Measurements from ENCODE around the gene KIAA2012.
A peak's percentile ranks its signal among the peaks of the same experiment; 100 is the strongest.

Gene KIAA2012

GRCh38 chr2:202157211-202157990 lies 84.3 kb downstream of the KIAA2012 start:
- no peak for TF ChIP-seq CTCF (conservative IDR thresholded peaks at IDR 0.05; ENCODE audit: low read length)
- DNase-seq (ENCODE audit: low read depth) = no peak
- no peak overlapping the region for H3K4me3 ChIP-seq (ENCODE audit: low read length)

GRCh38 chr2:202158796-202159195 lies 85.7 kb downstream of the KIAA2012 start:
- DNase-seq (ENCODE audit: low read depth) = peak; percentile 48
- no peak overlapping the region for H3K4me3 ChIP-seq (ENCODE audit: low read length)
- peak; percentile 62 for TF ChIP-seq CTCF (conservative IDR thresholded peaks at IDR 0.05; ENCODE audit: low read length)

GRCh38 chr2:202161151-202161835 lies 88.2 kb downstream of the KIAA2012 start:
- no peak overlapping the region for H3K4me3 ChIP-seq (ENCODE audit: low read length)
- no peak for TF ChIP-seq CTCF (conservative IDR thresholded peaks at IDR 0.05; ENCODE audit: low read length)
- DNase-seq (ENCODE audit: low read depth) = peak; percentile 59

- H3K4me3 ChIP-seq (ENCODE audit: low read length) = no peak overlapping the region
- no peak for DNase-seq (ENCODE audit: low read depth)
- TF ChIP-seq CTCF (conservative IDR thresholded peaks at IDR 0.05; ENCODE audit: low read length) = no peak
Observed at GRCh38 chr2:202164411-202164810, 91.4 kb downstream of the KIAA2012 start.

GRCh38 chr2:202165208-202165607 lies 92.2 kb downstream of the KIAA2012 start:
- DNase-seq (ENCODE audit: low read depth) = no peak
- no peak overlapping the region for H3K4me3 ChIP-seq (ENCODE audit: low read length)
- TF ChIP-seq CTCF (conservative IDR thresholded peaks at IDR 0.05; ENCODE audit: low read length) = no peak

- no peak overlapping the region for H3K4me3 ChIP-seq (ENCODE audit: low read length)
- DNase-seq (ENCODE audit: low read depth) = peak; percentile 85
- no peak for TF ChIP-seq CTCF (conservative IDR thresholded peaks at IDR 0.05; ENCODE audit: low read length)
Observed at GRCh38 chr2:202165945-202166344, 92.9 kb downstream of the KIAA2012 start.

GRCh38 chr2:202169131-202169530 lies 96.1 kb downstream of the KIAA2012 start:
- no peak for DNase-seq (ENCODE audit: low read depth)
- no peak overlapping the region for H3K4me3 ChIP-seq (ENCODE audit: low read length)
- no peak for TF ChIP-seq CTCF (conservative IDR thresholded peaks at IDR 0.05; ENCODE audit: low read length)
